ENCODE data around the gene CACNA1A.
"Not testable (repeated sequence)": the region's sequence is repeated elsewhere in the genome, so short reads cannot be mapped to it uniquely, and the experiment has no call there.

The CACNA1A gene

DNA sequence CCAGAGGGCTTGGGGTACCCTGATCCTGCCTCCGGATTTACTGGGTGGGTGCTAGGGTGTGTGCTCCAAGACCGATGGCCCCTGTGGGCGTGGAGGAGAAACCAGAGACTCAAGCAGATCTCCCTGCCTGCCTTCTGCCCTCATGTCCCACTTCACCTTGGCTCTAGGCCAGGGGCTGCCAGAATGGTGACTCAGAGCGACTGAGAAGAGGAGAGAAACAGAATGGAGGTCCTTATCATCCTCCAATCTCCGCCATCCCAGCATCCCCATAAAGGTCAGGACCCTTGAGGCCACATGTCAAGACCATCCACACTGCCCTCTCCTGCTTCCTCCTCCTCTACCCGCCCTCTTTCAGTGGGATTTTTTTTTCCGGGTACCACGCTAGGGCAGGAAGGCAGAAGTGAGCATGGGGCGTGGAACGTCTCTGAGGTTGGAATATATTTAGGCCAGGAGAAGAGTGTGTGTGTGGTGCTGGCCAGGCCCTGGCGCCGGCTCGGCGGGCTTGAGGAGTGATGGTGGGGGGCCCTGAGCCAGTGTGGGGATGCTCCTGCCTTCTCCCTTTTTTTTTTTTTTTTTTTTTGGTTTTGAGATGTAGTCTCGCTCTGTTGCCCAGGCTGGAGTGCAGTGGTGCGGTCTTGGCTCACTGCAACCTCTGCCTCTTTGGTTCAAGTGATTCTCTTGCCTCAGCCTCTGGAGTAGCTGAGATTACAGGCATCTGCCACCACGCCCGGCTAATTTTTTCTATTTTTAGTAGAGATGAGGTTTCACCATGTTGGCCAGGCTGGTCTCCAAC, 333.7 kb downstream of the CACNA1A start:
- Histone ChIP-seq H3K4me1 (ENCODE audit: control insufficient read depth, insufficient read depth, low read length) (peaks cover 6% of the 10 kb centered on the region), H3K27ac (ENCODE audit: insufficient read depth, low read depth, low read length, poor library complexity, severe bottlenecking) (no peak overlapping the region), H3K27me3 (ENCODE audit: control insufficient read depth, insufficient read depth, low read length, poor library complexity, severe bottlenecking) (no peaks in the 10 kb centered on the region), H3K9me3 (ENCODE audit: control insufficient read depth, low read length) (no peaks in the 10 kb centered on the region), H3K36me3 (ENCODE audit: control insufficient read depth, insufficient read depth, low read length) (no peaks in the 10 kb centered on the region), H3K4me3 (ENCODE audit: insufficient read depth, low read depth, low read length) (no peak overlapping the region)
- 90 to 92% methylated on average over 18 of the region's 18 CpGs for WGBS, 2 experiments

DNA sequence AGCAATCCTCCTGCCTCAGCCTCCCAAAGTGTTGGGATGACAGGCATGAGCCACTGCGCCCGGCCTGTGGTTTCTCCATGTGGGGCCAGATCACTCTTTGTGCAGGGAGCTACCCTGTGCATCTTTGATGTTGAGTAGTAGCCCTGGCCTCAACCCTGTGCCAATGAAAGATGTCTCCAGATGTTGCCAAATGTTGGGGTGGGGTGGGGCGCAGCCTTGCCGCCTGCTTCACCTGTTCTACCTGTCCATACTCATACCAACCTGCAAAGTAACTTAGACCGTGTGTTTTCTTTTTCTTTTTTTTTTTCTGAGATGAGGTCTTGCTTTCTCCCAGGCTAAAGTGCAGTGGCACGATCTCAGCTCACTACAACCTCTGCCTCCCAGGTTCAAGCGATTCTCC, 335.1 kb downstream of the CACNA1A start:
- Histone ChIP-seq H3K4me1 (ENCODE audit: control insufficient read depth, insufficient read depth, low read length) (peaks cover 9% of the 10 kb centered on the region), H3K4me3 (ENCODE audit: insufficient read depth, low read depth, low read length) (no peak overlapping the region), H3K9me3 (ENCODE audit: control insufficient read depth, low read length) (no peaks in the 10 kb centered on the region), H3K36me3 (ENCODE audit: control insufficient read depth, insufficient read depth, low read length) (no peaks in the 10 kb centered on the region), H3K27me3 (ENCODE audit: control insufficient read depth, insufficient read depth, low read length, poor library complexity, severe bottlenecking) (no peaks in the 10 kb centered on the region), H3K27ac (ENCODE audit: insufficient read depth, low read depth, low read length, poor library complexity, severe bottlenecking) (no peak overlapping the region)
- WGBS, 2 experiments: 91 to 94% methylated on average over 7 of the region's 7 CpGs

DNA sequence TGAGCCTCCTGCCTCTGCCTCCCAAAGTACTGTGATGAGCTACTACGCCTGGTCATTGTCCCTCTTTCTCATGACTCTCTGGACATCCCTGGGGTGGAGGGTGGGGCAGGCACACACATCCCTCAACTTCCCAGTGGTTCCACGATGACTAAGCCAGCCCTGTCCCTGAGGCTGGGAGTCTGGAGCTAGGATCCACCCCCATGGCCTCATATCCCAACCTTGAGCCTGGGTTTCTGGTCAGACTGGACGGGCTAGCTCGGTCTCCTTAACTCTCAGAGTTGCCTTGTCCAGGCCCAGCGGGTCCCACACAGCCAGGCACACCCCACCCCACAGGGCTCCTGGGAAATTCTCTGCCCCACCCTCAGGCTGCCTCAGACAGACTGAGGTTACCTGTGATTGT, 336.5 kb downstream of the CACNA1A start:
- no peak overlapping the region for H3K27ac ChIP-seq (ENCODE audit: insufficient read depth, low read depth, low read length, poor library complexity, severe bottlenecking)
- no peaks in the 10 kb centered on the region for H3K9me3 ChIP-seq (ENCODE audit: control insufficient read depth, low read length)
- no peaks in the 10 kb centered on the region for H3K27me3 ChIP-seq (ENCODE audit: control insufficient read depth, insufficient read depth, low read length, poor library complexity, severe bottlenecking)
- 92% methylated on average over 5 of the region's 5 CpGs for WGBS, 2 experiments
- no peaks in the 10 kb centered on the region for H3K36me3 ChIP-seq (ENCODE audit: control insufficient read depth, insufficient read depth, low read length)
- H3K4me3 ChIP-seq (ENCODE audit: insufficient read depth, low read depth, low read length): no peak overlapping the region
- H3K4me1 ChIP-seq (ENCODE audit: control insufficient read depth, insufficient read depth, low read length): peaks cover 13% of the 10 kb centered on the region

DNA sequence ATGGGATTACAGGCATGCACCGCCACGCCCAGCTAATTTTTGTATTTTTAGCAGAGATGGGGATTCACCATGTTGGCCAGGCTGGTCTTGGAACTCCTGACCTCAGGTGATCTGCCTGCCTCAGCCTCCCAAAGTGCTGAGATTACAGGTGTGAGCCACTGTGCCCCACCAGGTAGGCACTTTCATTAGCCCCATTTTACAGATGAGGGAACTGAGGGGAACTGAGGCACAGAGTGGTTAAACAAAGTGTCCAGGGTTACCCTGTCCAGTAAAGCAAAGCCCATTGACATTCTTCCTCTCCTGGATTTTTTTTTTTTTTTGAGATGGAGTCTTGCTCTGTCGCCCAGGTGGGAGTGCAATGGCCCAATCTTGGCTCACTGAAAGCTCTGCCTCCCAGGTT, 340.1 kb downstream of the CACNA1A start:
- H3K27ac ChIP-seq (ENCODE audit: insufficient read depth, low read depth, low read length, poor library complexity, severe bottlenecking); H3K4me3 ChIP-seq (ENCODE audit: insufficient read depth, low read depth, low read length); H3K27me3 ChIP-seq (ENCODE audit: control insufficient read depth, insufficient read depth, low read length, poor library complexity, severe bottlenecking); H3K36me3 ChIP-seq (ENCODE audit: control insufficient read depth, insufficient read depth, low read length); H3K9me3 ChIP-seq (ENCODE audit: control insufficient read depth, low read length): not testable (repeated sequence)
- peaks cover 24% of the 10 kb centered on the region for H3K4me1 ChIP-seq (ENCODE audit: control insufficient read depth, insufficient read depth, low read length)
- 92 to 95% methylated on average over 3 of the region's 3 CpGs for WGBS, 2 experiments

DNA sequence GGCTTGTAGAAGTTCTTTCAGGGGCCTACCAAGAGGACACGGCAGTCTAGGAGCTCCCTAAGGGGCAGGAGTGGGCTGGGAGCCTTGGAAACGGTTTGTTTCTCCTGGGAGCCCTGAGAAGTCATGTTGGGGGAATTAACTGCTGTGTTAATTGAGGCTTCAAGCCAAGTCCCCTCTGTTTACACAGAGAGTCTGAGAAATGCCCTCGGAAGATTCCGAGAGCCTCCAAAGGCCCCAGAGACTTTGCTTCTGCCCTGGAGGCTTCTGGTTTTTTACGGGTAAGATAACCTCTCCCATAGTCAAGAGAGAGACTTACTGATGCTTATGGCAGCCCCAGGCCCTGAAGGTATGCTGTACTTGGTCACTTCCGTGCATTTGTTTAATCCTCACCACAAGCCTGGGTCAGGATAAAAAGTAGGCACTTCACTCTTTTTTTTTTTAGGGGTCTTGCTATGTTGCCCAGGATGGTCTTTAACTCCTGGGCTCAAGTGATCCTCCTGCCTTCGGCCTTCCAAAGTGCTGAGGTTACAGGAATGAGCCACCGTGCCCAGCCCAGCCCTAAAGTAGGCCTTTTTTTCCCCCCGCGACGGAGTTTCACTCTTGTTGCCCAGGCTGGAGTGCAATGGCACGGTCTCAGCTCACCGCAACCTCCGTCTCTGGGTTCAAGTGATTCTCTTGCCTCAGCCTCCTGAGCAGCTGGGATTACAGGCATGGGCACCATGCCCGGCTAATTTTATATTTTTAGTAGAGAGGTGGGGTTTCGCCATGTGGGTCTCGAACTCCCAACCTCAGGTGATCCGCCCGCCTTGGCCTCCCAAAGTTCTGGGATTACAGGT, 340.9 kb downstream of the CACNA1A start:
- Histone ChIP-seq H3K36me3 (ENCODE audit: control insufficient read depth, insufficient read depth, low read length) (no peaks in the 10 kb centered on the region), H3K27ac (ENCODE audit: insufficient read depth, low read depth, low read length, poor library complexity, severe bottlenecking) (peak overlapping the region; percentile 95), H3K4me1 (ENCODE audit: control insufficient read depth, insufficient read depth, low read length) (peaks cover 24% of the 10 kb centered on the region), H3K4me3 (ENCODE audit: insufficient read depth, low read depth, low read length) (no peak overlapping the region), H3K9me3 (ENCODE audit: control insufficient read depth, low read length) (no peaks in the 10 kb centered on the region), H3K27me3 (ENCODE audit: control insufficient read depth, insufficient read depth, low read length, poor library complexity, severe bottlenecking) (no peaks in the 10 kb centered on the region)
- WGBS, 2 experiments: 67 to 69% methylated on average over 19 of the region's 19 CpGs

DNA sequence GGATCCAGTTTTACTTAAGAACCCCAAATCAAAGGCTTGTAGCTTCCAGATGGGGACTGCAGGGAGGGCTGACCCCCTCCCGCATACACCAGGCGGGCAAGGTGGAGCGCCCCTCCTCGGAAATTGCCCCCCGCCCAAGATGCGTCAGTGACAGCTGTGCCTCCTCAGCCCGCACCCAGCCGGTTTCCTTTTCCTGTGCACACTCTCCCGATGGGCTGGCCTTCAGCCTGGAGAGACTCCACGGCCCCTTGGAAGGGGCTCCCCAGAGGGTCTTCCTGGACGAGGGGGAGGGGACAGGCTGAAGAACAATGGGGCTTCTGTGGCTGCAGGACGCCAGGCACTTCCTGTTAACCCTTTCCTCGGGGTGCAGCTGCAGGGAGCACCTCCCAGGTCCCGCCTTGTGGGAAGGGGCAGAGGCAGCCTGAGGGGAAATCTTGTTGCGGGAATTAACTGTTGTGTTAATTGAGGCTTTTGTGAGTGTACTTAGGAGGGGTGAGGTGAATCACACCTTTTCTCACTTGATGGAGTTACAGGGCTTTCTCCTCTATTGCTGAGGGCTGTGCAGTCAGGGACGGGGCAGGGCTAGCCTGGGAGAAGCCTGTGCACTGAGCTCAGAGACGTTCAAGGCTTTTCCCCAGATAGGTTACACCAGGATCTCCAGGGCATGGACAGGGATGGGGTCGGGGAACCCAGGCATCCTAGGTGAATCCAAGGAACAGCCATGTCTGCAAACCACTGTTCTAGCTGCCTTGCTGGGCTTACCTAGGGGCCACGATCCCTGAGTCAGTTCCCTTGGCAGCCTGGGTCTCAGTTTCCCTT, 341.7 kb downstream of the CACNA1A start:
- Histone ChIP-seq H3K27me3 (ENCODE audit: control insufficient read depth, insufficient read depth, low read length, poor library complexity, severe bottlenecking) (no peaks in the 10 kb centered on the region), H3K4me1 (ENCODE audit: control insufficient read depth, insufficient read depth, low read length) (peaks cover 24% of the 10 kb centered on the region), H3K4me3 (ENCODE audit: insufficient read depth, low read depth, low read length) (peak overlapping the region; percentile 28), H3K9me3 (ENCODE audit: control insufficient read depth, low read length) (no peaks in the 10 kb centered on the region), H3K27ac (ENCODE audit: insufficient read depth, low read depth, low read length, poor library complexity, severe bottlenecking) (peak overlapping the region; percentile 95), H3K36me3 (ENCODE audit: control insufficient read depth, insufficient read depth, low read length) (no peaks in the 10 kb centered on the region)
- WGBS, 2 experiments: 4 to 5% methylated on average over 19 of the region's 19 CpGs

DNA sequence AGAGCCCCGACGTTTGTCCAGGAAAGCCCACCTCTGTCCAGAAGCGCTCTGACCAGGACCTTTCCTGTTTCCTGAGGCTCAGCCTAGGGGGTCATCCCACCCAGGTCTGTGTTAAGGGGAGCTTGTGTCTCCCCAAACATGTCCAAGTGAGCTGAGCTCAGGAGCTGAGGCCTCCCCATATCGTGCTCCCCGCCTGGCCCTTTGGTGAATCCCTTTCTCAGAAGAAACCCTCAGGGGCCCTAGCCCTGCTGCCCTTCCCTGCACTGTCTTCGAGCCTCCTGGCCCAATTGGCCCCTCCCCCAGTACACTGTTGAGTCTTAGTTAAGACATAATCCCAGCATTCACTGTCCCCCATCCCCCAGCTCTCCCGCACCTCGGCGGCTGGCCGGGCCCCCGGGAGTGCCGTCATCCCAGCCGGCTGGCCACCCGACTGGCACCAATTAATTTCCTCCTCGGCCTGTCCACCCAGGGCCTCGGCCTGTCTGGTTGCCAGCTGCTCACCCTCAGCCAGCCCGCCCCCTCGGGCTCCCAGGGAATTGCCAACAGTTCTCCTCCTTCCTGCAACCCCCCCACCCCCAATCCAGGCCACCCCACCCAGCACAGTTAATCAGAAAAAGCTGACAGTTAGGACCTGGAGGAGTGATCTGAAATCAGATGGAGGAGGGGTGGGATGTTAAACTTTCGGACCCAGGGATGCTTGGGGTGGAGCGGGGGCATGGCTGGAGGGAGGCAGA, 342.5 kb downstream of the CACNA1A start:
- H3K27me3 ChIP-seq (ENCODE audit: control insufficient read depth, insufficient read depth, low read length, poor library complexity, severe bottlenecking): no peaks in the 10 kb centered on the region
- WGBS, 2 experiments: 1% methylated on average over 20 of the region's 20 CpGs
- H3K4me3 ChIP-seq (ENCODE audit: insufficient read depth, low read depth, low read length): peak overlapping the region; percentile 28
- no peaks in the 10 kb centered on the region for H3K36me3 ChIP-seq (ENCODE audit: control insufficient read depth, insufficient read depth, low read length)
- H3K4me1 ChIP-seq (ENCODE audit: control insufficient read depth, insufficient read depth, low read length): peaks cover 24% of the 10 kb centered on the region
- H3K27ac ChIP-seq (ENCODE audit: insufficient read depth, low read depth, low read length, poor library complexity, severe bottlenecking): peak overlapping the region; percentile 95
- H3K9me3 ChIP-seq (ENCODE audit: control insufficient read depth, low read length): no peaks in the 10 kb centered on the region

DNA sequence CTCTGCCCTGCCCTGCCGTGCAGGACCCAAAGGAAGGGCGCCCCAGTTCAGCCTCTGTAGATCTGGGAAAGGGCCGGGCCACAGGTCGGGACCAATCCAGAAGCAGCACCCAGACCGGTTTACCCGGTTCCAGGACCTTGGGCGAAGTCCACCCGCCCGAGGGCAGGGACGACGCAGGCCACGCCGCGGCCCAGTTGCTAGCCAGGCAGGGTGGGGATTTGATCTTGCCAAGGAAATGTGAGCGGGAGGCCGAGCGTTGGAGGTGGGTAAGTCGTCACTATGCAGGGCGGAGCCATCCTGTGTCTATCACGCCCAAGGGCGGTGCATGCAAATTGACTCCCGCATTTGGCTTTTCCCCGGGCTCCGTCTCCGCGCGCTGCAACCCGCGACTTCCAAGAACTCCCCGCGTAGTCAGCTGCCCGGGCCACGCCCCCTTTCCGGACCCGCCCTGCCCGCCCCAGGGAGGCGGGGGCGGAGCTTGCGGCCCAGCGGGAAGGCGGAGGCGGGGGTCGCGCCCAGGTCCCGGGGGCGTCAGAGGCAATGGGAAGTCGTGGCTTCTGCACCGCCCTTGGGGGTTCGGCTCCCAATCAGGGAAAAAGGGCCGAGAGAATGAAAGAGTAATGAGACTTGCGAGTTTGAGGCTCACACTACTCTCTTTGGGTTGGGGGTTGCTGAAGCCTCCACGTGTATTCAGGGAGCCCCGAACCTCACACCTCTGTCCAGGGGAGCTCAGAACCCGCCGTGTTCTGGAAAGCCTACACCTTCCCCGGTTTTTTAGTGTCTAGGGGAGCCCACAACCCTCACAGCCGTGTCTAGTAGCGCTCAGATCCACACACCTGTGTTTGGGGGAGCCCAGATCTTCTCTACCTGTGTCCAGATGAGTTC, 343.3 kb downstream of the CACNA1A start:
- Histone ChIP-seq H3K27ac (ENCODE audit: insufficient read depth, low read depth, low read length, poor library complexity, severe bottlenecking) (peak overlapping the region; percentile 95), H3K27me3 (ENCODE audit: control insufficient read depth, insufficient read depth, low read length, poor library complexity, severe bottlenecking) (no peaks in the 10 kb centered on the region), H3K36me3 (ENCODE audit: control insufficient read depth, insufficient read depth, low read length) (no peaks in the 10 kb centered on the region), H3K9me3 (ENCODE audit: control insufficient read depth, low read length) (no peaks in the 10 kb centered on the region), H3K4me3 (ENCODE audit: insufficient read depth, low read depth, low read length) (peak overlapping the region; percentile 28), H3K4me1 (ENCODE audit: control insufficient read depth, insufficient read depth, low read length) (peaks cover 22% of the 10 kb centered on the region)
- whole genome bisulfite sequencing, 2 experiments: 2 to 3% methylated on average over 58 of the region's 58 CpGs

DNA sequence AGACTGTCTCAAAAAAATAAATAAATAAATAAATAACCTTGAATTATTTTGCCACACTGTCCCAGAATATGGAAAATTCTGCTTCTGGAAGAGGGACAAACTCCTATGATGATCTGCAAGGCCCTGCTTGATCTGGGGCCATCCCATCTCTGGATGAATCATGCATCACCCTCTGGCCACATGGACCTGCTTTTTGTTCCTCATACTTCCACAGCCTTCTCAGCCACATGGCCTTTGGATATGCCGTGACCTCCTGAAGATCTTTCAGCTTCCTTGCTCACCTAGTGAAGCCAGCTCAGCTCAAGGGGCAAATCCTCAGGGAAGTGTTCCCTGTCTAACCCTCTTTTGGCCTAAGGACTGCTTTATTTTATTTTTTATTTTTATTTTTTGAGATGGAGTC, 345.7 kb downstream of the CACNA1A start:
- 91 to 94% methylated on average over 1 of the region's 1 CpG for WGBS, 2 experiments
- Histone ChIP-seq H3K9me3 (ENCODE audit: control insufficient read depth, low read length) (no peaks in the 10 kb centered on the region), H3K27me3 (ENCODE audit: control insufficient read depth, insufficient read depth, low read length, poor library complexity, severe bottlenecking) (no peaks in the 10 kb centered on the region), H3K36me3 (ENCODE audit: control insufficient read depth, insufficient read depth, low read length) (no peaks in the 10 kb centered on the region), H3K4me3 (ENCODE audit: insufficient read depth, low read depth, low read length) (no peak overlapping the region), H3K27ac (ENCODE audit: insufficient read depth, low read depth, low read length, poor library complexity, severe bottlenecking) (no peak overlapping the region), H3K4me1 (ENCODE audit: control insufficient read depth, insufficient read depth, low read length) (peaks cover 15% of the 10 kb centered on the region)
